ENCODE results near the gene IL27RA. TPM values are rescaled to one million over a fixed set of nuclear protein-coding genes. Genes with fewer than 3 reads are reported as not detected.

Gene IL27RA
- total RNA-seq, 2 donors from 2014 or later, result 3.5 to 3.7 TPM

DNA sequence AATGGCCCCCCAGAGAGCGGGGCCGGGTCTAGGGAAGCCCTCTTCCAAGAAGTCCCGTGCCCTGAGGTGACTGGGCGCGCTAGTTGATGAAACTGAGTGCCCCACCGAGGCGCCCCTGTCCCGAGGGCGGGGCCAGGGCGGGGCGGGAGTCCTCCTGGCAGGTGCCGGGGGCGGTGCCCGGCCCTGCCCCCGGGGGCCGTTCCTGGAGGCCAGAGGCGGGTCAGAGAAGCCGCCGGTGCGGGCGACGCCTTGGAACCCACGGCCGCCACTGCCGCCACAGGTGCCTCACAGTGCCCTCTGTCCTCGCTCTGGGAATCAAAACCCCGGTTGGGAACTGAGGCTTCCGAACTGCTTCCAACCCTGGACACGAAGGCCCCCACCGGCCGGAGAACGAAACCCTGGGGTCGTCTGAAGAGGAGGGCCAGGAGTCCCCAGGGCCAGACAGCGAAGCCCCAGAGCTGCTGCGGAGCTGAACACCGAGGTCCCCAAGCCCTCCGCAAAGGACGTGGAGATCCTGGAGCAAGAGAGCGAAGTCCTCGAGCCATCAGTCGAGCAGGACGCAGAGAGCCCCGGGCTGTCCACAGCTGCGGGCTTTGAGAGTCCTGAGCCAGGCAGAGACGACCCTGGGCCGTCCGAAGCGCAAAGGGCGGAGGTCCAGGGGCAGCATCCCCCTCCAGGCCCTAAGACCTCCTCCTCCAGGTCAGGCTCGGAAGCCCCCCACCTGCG is 41.1 kb downstream of the IL27RA start, which contains the start of gene MISP3:
TSS of gene MISP3 (plus strand) at position 252 of the 726 bp plus-strand sequence. CDS start 524 bp downstream, outside the sequence.
- Histone ChIP-seq H3K27ac (peak within 1 kb of the TSS; percentile 94 to 95), H3K4me3 (peak within 1 kb of the TSS; percentile 70 to 75), H3K27me3 (no peaks in the 10 kb centered on the region), H3K4me1 (peaks cover 0 to 39% of the 10 kb centered on the region in 2 donors), H3K9me3 (no peaks in the 10 kb centered on the region), H3K36me3 (no peaks in the 10 kb centered on the region)
- no peak for DNase-seq (ENCODE audit: low spot score)
- no peak for TF ChIP-seq CTCF (IDR thresholded peaks at IDR 0.05)

- H3K4me1 ChIP-seq, result peaks cover 0 to 39% of the 10 kb centered on the region in 2 donors
- no peaks in the 10 kb centered on the region for H3K27me3 ChIP-seq
- TF ChIP-seq CTCF (IDR thresholded peaks at IDR 0.05), result peak; percentile 40 to 76
- H3K9me3 ChIP-seq, result no peaks in the 10 kb centered on the region
- peak overlapping the region; percentile 94 to 95 for H3K27ac ChIP-seq
- peak; percentile 71 for DNase-seq (ENCODE audit: low spot score)
- H3K36me3 ChIP-seq, result no peaks in the 10 kb centered on the region
- peak overlapping the region; percentile 70 to 75 for H3K4me3 ChIP-seq
Measured at GRCh38 chr19:14073261-14073924, 41.8 kb downstream of the IL27RA start.

GRCh38 chr19:14073925-14074838 is 42.6 kb downstream of the IL27RA start:
- H3K27me3 ChIP-seq, result no peaks in the 10 kb centered on the region
- peaks cover 0 to 39% of the 10 kb centered on the region in 2 donors for H3K4me1 ChIP-seq
- DNase-seq (ENCODE audit: low spot score), result peak; percentile 63

GRCh38 chr19:14078411-14078810 is 46.8 kb downstream of the IL27RA start:
- H3K4me3 ChIP-seq, result no peak overlapping the region
- peaks cover 0 to 38% of the 10 kb centered on the region in 2 donors for H3K4me1 ChIP-seq
- H3K27ac ChIP-seq, result no peak overlapping the region
- H3K36me3 ChIP-seq, result no peaks in the 10 kb centered on the region
- TF ChIP-seq CTCF (IDR thresholded peaks at IDR 0.05), result no peak
- no peak for DNase-seq (ENCODE audit: low spot score)
- no peaks in the 10 kb centered on the region for H3K9me3 ChIP-seq
- H3K27me3 ChIP-seq, result no peaks in the 10 kb centered on the region

More at GRCh38 chr19:14073925-14074838, 42.6 kb downstream of the IL27RA start:
- no peaks in the 10 kb centered on the region for H3K9me3 ChIP-seq
- peak overlapping the region; percentile 94 to 95 for H3K27ac ChIP-seq
- TF ChIP-seq CTCF (IDR thresholded peaks at IDR 0.05), result no peak
- no peaks in the 10 kb centered on the region for H3K36me3 ChIP-seq
- peak overlapping the region; percentile 70 to 75 for H3K4me3 ChIP-seq

Data from right atrium auricular region (tissue), 2 donors.